H9 (cell line): ENCODE results near the gene TEX48. TPM values are rescaled to one million over a fixed set of nuclear protein-coding genes. Genes with fewer than 3 reads are reported as not detected.

ENCODE experiments used
- DNase-seq: peaks from one replicate; pipeline ENCODE4 v3.0.0-alpha.2; 2017
- H2AFZ ChIP-seq: one replicate; pipeline ENCODE4 v1.6.1; 2013; ENCODE audit warnings: mild to moderate bottlenecking, low read length, control low read depth, moderate library complexity
- H2AK5ac ChIP-seq: 2 replicates; pipeline ENCODE4 v1.6.1; 2013; ENCODE audit warnings: low read length, control low read depth, mixed read lengths; ENCODE audit not compliant: insufficient read length
- H2BK120ac ChIP-seq: one replicate; pipeline ENCODE4 v1.6.1; 2013; ENCODE audit warnings: low read depth, mild to moderate bottlenecking, low read length, control low read depth, inconsistent platforms; ENCODE audit not compliant: poor library complexity, severe bottlenecking
- H2BK12ac ChIP-seq: 2 replicates; pipeline ENCODE4 v1.6.1; 2013; ENCODE audit warnings: low read length, control low read depth, mixed read lengths, low read depth; ENCODE audit not compliant: insufficient read length
- H2BK15ac ChIP-seq: 2 replicates; pipeline ENCODE4 v1.6.1; 2013; ENCODE audit warnings: low read depth, low read length, control low read depth
- H2BK20ac ChIP-seq: one replicate; pipeline ENCODE4 v1.6.1; 2013; ENCODE audit warnings: low read depth, mild to moderate bottlenecking, low read length, control low read depth, inconsistent platforms; ENCODE audit not compliant: poor library complexity, severe bottlenecking
- H2BK5ac ChIP-seq: 2 replicates; pipeline ENCODE4 v1.6.1; 2013; ENCODE audit warnings: low read length, control low read depth, mixed read lengths; ENCODE audit not compliant: insufficient read length
- H3K14ac ChIP-seq: 2 replicates; pipeline ENCODE4 v1.6.1; 2013; ENCODE audit warnings: low read length, control low read depth; ENCODE audit not compliant: insufficient read depth
- H3K18ac ChIP-seq: 2 replicates; pipeline ENCODE4 v1.6.1; 2013; ENCODE audit warnings: low read depth, mild to moderate bottlenecking, mixed read lengths, low read length, control low read depth; ENCODE audit not compliant: insufficient read length
- H3K23ac ChIP-seq: 2 replicates; pipeline ENCODE4 v1.6.1; 2013; ENCODE audit warnings: low read length, control low read depth, mixed read lengths, low read depth; ENCODE audit not compliant: insufficient read length
- H3K23me2 ChIP-seq: 2 replicates; pipeline ENCODE4 v1.6.1; 2013; ENCODE audit warnings: low read depth, mild to moderate bottlenecking, mixed read lengths, low read length, control low read depth; ENCODE audit not compliant: insufficient read length, poor library complexity, severe bottlenecking
- H3K27ac ChIP-seq: 2 replicates; pipeline ENCODE4 v1.5.1; 2013; ENCODE audit warnings: low read length, control low read depth, mixed read lengths, low read depth; ENCODE audit not compliant: insufficient read length
- H3K27me3 ChIP-seq: 2 replicates; pipeline ENCODE4 v1.6.1; 2013; ENCODE audit warnings: low read length, control low read depth, inconsistent platforms; ENCODE audit not compliant: insufficient read depth
- H3K4ac ChIP-seq: 2 replicates; pipeline ENCODE4 v1.6.1; 2013; ENCODE audit warnings: low read depth, mild to moderate bottlenecking, control low read depth, inconsistent platforms, low read length, moderate library complexity
- H3K4me1 ChIP-seq: 2 replicates; pipeline ENCODE4 v1.6.1; 2013; ENCODE audit warnings: low read length, control low read depth, inconsistent platforms; ENCODE audit not compliant: insufficient read depth
- H3K4me2 ChIP-seq: 2 replicates; pipeline ENCODE4 v1.6.1; 2013; ENCODE audit warnings: low read length, control low read depth, mixed read lengths; ENCODE audit not compliant: insufficient read length, insufficient read depth
- H3K56ac ChIP-seq: 2 replicates; pipeline ENCODE4 v1.6.1; 2013; ENCODE audit warnings: low read depth, mild to moderate bottlenecking, mixed read lengths, low read length, control low read depth; ENCODE audit not compliant: insufficient read length
- H3K79me1 ChIP-seq: 2 replicates; pipeline ENCODE4 v1.6.1; 2013; ENCODE audit warnings: low read depth, mild to moderate bottlenecking, moderate library complexity, low read length, control low read depth, inconsistent platforms; ENCODE audit not compliant: insufficient read depth, poor library complexity, severe bottlenecking
- H3K79me2 ChIP-seq: 2 replicates; pipeline ENCODE4 v1.6.1; 2013; ENCODE audit warnings: low read length, control low read depth, inconsistent platforms; ENCODE audit not compliant: insufficient read depth
- H3K9ac ChIP-seq: 2 replicates; pipeline ENCODE4 v1.6.1; 2013; ENCODE audit warnings: low read length, control low read depth, mixed read lengths; ENCODE audit not compliant: insufficient read length; ENCODE audit errors: extremely low read depth
- H3K9me3 ChIP-seq: one replicate; pipeline ENCODE4 v1.6.1; 2013; ENCODE audit warnings: low read depth, low read length, inconsistent platforms; ENCODE audit not compliant: control insufficient read depth
- H3T11ph ChIP-seq: one replicate; pipeline ENCODE4 v1.6.1; 2013; ENCODE audit warnings: mild to moderate bottlenecking, low read length, control low read depth, inconsistent platforms
- H4K20me1 ChIP-seq: one replicate; pipeline ENCODE4 v1.6.1; 2013; ENCODE audit not compliant: control insufficient read depth, insufficient read length, insufficient read depth
- H4K5ac ChIP-seq: 2 replicates; pipeline ENCODE4 v1.6.1; 2013; ENCODE audit warnings: low read depth, mild to moderate bottlenecking, mixed read lengths, low read length, control low read depth; ENCODE audit not compliant: insufficient read length
- H4K8ac ChIP-seq: replicated peaks from 2 replicates; pipeline ENCODE4 v1.6.1; 2013; ENCODE audit warnings: low read length, control low read depth, mixed read lengths, low read depth; ENCODE audit not compliant: insufficient read length
- H4K91ac ChIP-seq: 2 replicates; pipeline ENCODE4 v1.6.1; 2013; ENCODE audit warnings: low read depth, mild to moderate bottlenecking, moderate library complexity, mixed read lengths, low read length, control low read depth; ENCODE audit not compliant: insufficient read length
- H3K27ac Mint-ChIP-seq, 3 experiments: 2 replicates in 2 of 3; 3 replicates in 1 of 3; pipeline ENCODE4 v1.8.0; 2020 to 2021; ENCODE audit warnings: mixed read lengths in 3 of 3, mild to moderate bottlenecking in 1 of 3, moderate library complexity in 1 of 3
- H3K27me3 Mint-ChIP-seq: 2 replicates; pipeline ENCODE4 v1.8.0; 2021; ENCODE audit warnings: low read depth, mild to moderate bottlenecking, moderate library complexity, mixed read lengths
- H3K36me3 Mint-ChIP-seq, 3 experiments: 2 replicates in 2 of 3; 3 replicates in 1 of 3; pipeline ENCODE4 v1.8.0; 2020 to 2021; ENCODE audit warnings: low read depth in 3 of 3, mixed read lengths in 3 of 3; ENCODE audit not compliant: insufficient read depth in 1 of 3
- H3K4me1 Mint-ChIP-seq, 2 experiments: 2 replicates each; pipeline ENCODE4 v1.8.0; 2020; ENCODE audit warnings: mixed read lengths in 2 of 2
- H3K4me3 Mint-ChIP-seq, 2 experiments: 2 replicates in 1 of 2; 3 replicates in 1 of 2; pipeline ENCODE4 v1.8.0; 2020 to 2021; ENCODE audit warnings: mild to moderate bottlenecking in 2 of 2, mixed read lengths in 2 of 2, moderate library complexity in 1 of 2
- H3K9me3 Mint-ChIP-seq, 2 experiments: 2 replicates in 1 of 2; 3 replicates in 1 of 2; pipeline ENCODE4 v1.8.0; 2020; ENCODE audit warnings: mild to moderate bottlenecking in 2 of 2, mixed read lengths in 2 of 2, moderate library complexity in 1 of 2
- WGBS: extraction: QIAGEN DNeasy Blood & Tissue Kit; methylation state at CpG from one replicate; pipeline ENCODE4 v1.1.7; 2013; ENCODE audit warnings: missing lambda C conversion rate, low lambda C conversion rate, mixed read lengths; ENCODE audit not compliant: insufficient read length; ENCODE audit errors: extremely low coverage; 5-methylcytosine and 5-hydroxymethylcytosine counted together
- total RNA-seq: library from RNA; stranded (reverse); gene quantifications from 2 replicates; pipeline ENCODE4 v1.2.1, GENCODE V29; 2021
- TF ChIP-seq, protein P1 (sequence below): fragments of 200-600 bp; sonication (generic); conservative IDR thresholded peaks from 3 replicates; pipeline ENCODE4 v1.8.0; 2021; ENCODE audit warnings: antibody characterized with exemption, mild to moderate bottlenecking

The TEX48 gene
- total RNA-seq, 1 experiment from 2014 or later, result not detected

DNA sequence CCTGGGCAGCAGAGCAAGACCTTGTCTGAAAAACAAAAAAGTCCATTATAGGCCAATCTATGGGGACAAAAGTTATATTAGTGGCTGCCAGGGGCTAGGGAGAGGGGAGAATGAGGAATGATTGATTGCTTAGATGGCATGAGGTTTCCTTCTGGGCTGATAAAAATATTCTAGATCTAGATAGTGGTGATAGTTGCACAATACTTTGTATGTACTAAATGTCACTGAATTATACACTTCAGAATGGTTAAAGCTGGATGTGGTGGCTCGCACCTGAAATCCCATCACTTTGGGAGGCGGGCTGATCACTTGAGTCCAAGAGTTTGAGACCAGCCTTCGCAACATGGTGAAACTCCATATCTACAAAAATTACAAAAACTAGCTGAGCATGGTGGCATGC, 42.8 kb upstream of the TEX48 start:
- WGBS, result no CpG with 5 or more reads among the region's 3 CpGs
- H2BK20ac ChIP-seq, result no peak overlapping the region
- no peak overlapping the region for H3K4me2 ChIP-seq
- no peak overlapping the region for H3K14ac ChIP-seq
- H3K27me3 ChIP-seq, result no peaks in the 10 kb centered on the region
- no peak overlapping the region for H4K91ac ChIP-seq
- no peak overlapping the region for H3K23ac ChIP-seq
- no peak overlapping the region for H3K4me3 Mint-ChIP-seq
- no peak for DNase-seq
- no peak overlapping the region for H3K9ac ChIP-seq
- no peak overlapping the region for H2BK12ac ChIP-seq
- no peaks in the 10 kb centered on the region for H3K4me1 ChIP-seq
- no peak overlapping the region for H2BK15ac ChIP-seq
- H3T11ph ChIP-seq, result no peak overlapping the region
- no peak overlapping the region for H3K4ac ChIP-seq
- no peak overlapping the region for H2BK5ac ChIP-seq
- no peaks in the 10 kb centered on the region for H4K20me1 ChIP-seq
- H3K79me1 ChIP-seq, result no peaks in the 10 kb centered on the region
- H3K9me3 Mint-ChIP-seq, result peaks cover 0 to 3% of the 10 kb centered on the region in 2 experiments; a peak in 2 of 5 replicates
- H4K5ac ChIP-seq, result no peak overlapping the region
- TF ChIP-seq, protein P1, sequence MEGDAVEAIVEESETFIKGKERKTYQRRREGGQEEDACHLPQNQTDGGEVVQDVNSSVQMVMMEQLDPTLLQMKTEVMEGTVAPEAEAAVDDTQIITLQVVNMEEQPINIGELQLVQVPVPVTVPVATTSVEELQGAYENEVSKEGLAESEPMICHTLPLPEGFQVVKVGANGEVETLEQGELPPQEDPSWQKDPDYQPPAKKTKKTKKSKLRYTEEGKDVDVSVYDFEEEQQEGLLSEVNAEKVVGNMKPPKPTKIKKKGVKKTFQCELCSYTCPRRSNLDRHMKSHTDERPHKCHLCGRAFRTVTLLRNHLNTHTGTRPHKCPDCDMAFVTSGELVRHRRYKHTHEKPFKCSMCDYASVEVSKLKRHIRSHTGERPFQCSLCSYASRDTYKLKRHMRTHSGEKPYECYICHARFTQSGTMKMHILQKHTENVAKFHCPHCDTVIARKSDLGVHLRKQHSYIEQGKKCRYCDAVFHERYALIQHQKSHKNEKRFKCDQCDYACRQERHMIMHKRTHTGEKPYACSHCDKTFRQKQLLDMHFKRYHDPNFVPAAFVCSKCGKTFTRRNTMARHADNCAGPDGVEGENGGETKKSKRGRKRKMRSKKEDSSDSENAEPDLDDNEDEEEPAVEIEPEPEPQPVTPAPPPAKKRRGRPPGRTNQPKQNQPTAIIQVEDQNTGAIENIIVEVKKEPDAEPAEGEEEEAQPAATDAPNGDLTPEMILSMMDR, result no peak
- H3K4me1 Mint-ChIP-seq, result peaks cover 8 to 12% of the 10 kb centered on the region in 2 experiments
- H2AK5ac ChIP-seq, result no peak overlapping the region
- no peaks in the 10 kb centered on the region for H3K23me2 ChIP-seq
- no peak overlapping the region for H2BK120ac ChIP-seq
- H2AFZ ChIP-seq, result no peak overlapping the region
- no peaks in the 10 kb centered on the region for H3K36me3 Mint-ChIP-seq
- H3K27ac Mint-ChIP-seq, result no peak overlapping the region
- H3K56ac ChIP-seq, result no peak overlapping the region
- no peaks in the 10 kb centered on the region for H3K9me3 ChIP-seq
- H4K8ac ChIP-seq, result no peak overlapping the region
- no peak overlapping the region for H3K27ac ChIP-seq
- peaks cover 70% of the 10 kb centered on the region for H3K27me3 Mint-ChIP-seq
- no peak overlapping the region for H3K18ac ChIP-seq
- no peaks in the 10 kb centered on the region for H3K79me2 ChIP-seq
